Stimulated activated naive B cell treated with anti-CD40 and anti-IgM and Interleukin-4, amounts not matched to agents 10 μg/mL and 1 μg/mL and 100 μg/mL, for 72 hours (primary cell): ENCODE results near the gene FOXP1.

Experiments used
- ATAC-seq, 2 donors: fragments of 150-1000 bp; cut with Tn5 transposase; replicated peaks; 2 replicates each; pipeline ENCODE4 v1.10.0; 2021; ENCODE audit warnings: moderate library complexity in 1 of 2
- DNase-seq: peaks from one replicate; pipeline ENCODE4 v3.0.0; 2021
- H3K27ac Mint-ChIP-seq: one replicate; pipeline ENCODE4 v1.8.0; 2022; ENCODE audit warnings: mild to moderate bottlenecking, mixed read lengths
- H3K27me3 Mint-ChIP-seq, 2 donors: one replicate each; pipeline ENCODE4 v1.8.0; 2022; ENCODE audit warnings: mixed read lengths in 2 of 2
- H3K36me3 Mint-ChIP-seq, 2 donors: one replicate each; pipeline ENCODE4 v1.8.0; 2022; ENCODE audit warnings: mixed read lengths in 2 of 2, mild to moderate bottlenecking in 1 of 2
- H3K4me1 Mint-ChIP-seq, 2 donors: one replicate each; pipeline ENCODE4 v1.8.0; 2022; ENCODE audit warnings: mixed read lengths in 2 of 2, mild to moderate bottlenecking in 1 of 2
- H3K4me3 Mint-ChIP-seq, 2 donors: one replicate each; pipeline ENCODE4 v1.8.0; 2022; ENCODE audit warnings: mild to moderate bottlenecking in 2 of 2, mixed read lengths in 2 of 2, moderate library complexity in 1 of 2
- H3K9me3 Mint-ChIP-seq, 2 donors: one replicate each; pipeline ENCODE4 v1.8.0; 2022; ENCODE audit warnings: mixed read lengths in 2 of 2, mild to moderate bottlenecking in 1 of 2

The FOXP1 gene

GRCh38 chr3:71582612-71583565 is 639 bp downstream of the FOXP1 start:
- peaks cover 18 to 28% of the 10 kb centered on the region in 2 donors for H3K36me3 Mint-ChIP-seq
- H3K4me3 Mint-ChIP-seq: peak overlapping the region; percentile 90 to 97
- H3K4me1 Mint-ChIP-seq: peaks cover 22 to 64% of the 10 kb centered on the region in 2 donors
- DNase-seq (peak; percentile 66), ATAC-seq (peak; percentile 47 to 56)
- peak overlapping the region; percentile 98 for H3K27ac Mint-ChIP-seq
- no peaks in the 10 kb centered on the region for H3K27me3 Mint-ChIP-seq
- H3K9me3 Mint-ChIP-seq: no peaks in the 10 kb centered on the region

GRCh38 chr3:71582036-71582611 is 1.4 kb downstream of the FOXP1 start:
- peak overlapping the region; percentile 98 for H3K27ac Mint-ChIP-seq
- ATAC-seq (peak; percentile 36 to 47), DNase-seq (peak; percentile 69)
- H3K4me3 Mint-ChIP-seq: peak overlapping the region; percentile 90 to 97
- peaks cover 24 to 64% of the 10 kb centered on the region in 2 donors for H3K4me1 Mint-ChIP-seq
- no peaks in the 10 kb centered on the region for H3K27me3 Mint-ChIP-seq
- H3K36me3 Mint-ChIP-seq: peaks cover 22 to 28% of the 10 kb centered on the region in 2 donors
- H3K9me3 Mint-ChIP-seq: no peaks in the 10 kb centered on the region

GRCh38 chr3:71581457-71582035 is 2.0 kb downstream of the FOXP1 start:
- Mint-ChIP-seq H3K4me1 (peaks cover 23 to 64% of the 10 kb centered on the region in 2 donors), H3K27me3 (no peaks in the 10 kb centered on the region), H3K36me3 (peaks cover 22 to 28% of the 10 kb centered on the region in 2 donors), H3K9me3 (no peaks in the 10 kb centered on the region), H3K4me3 (peak overlapping the region; percentile 90 to 97), H3K27ac (peak overlapping the region; percentile 98)
- ATAC-seq (peak; percentile 5), DNase-seq (peak; percentile 33)

- H3K9me3 Mint-ChIP-seq: no peaks in the 10 kb centered on the region
- DNase-seq (no peak), ATAC-seq (no peak)
- H3K36me3 Mint-ChIP-seq: peaks cover 22 to 28% of the 10 kb centered on the region in 2 donors
- peak overlapping the region; percentile 90 to 97 for H3K4me3 Mint-ChIP-seq
- H3K27ac Mint-ChIP-seq: peak overlapping the region; percentile 98
- no peaks in the 10 kb centered on the region for H3K27me3 Mint-ChIP-seq
- H3K4me1 Mint-ChIP-seq: peaks cover 23 to 60% of the 10 kb centered on the region in 2 donors
Observed at GRCh38 chr3:71580636-71581456, 2.7 kb downstream of the FOXP1 start.

GRCh38 chr3:71579935-71580406 is 3.6 kb downstream of the FOXP1 start:
- DNase-seq: no peak
- Mint-ChIP-seq H3K27ac (peak overlapping the region; percentile 98), H3K4me3 (peak overlapping the region; percentile 90 to 97), H3K36me3 (peaks cover 29 to 36% of the 10 kb centered on the region in 2 donors), H3K27me3 (no peaks in the 10 kb centered on the region), H3K9me3 (no peaks in the 10 kb centered on the region), H3K4me1 (peaks cover 25 to 60% of the 10 kb centered on the region in 2 donors)
- no peak for ATAC-seq

GRCh38 chr3:71579326-71579934 is 4.1 kb downstream of the FOXP1 start:
- ATAC-seq: no peak
- Mint-ChIP-seq H3K4me1 (peaks cover 23 to 57% of the 10 kb centered on the region in 2 donors), H3K27ac (peak overlapping the region; percentile 98), H3K9me3 (no peaks in the 10 kb centered on the region), H3K36me3 (peaks cover 29 to 38% of the 10 kb centered on the region in 2 donors), H3K27me3 (no peaks in the 10 kb centered on the region), H3K4me3 (peak overlapping the region; percentile 90 to 97)
- no peak for DNase-seq

GRCh38 chr3:71578054-71578751 is 5.3 kb downstream of the FOXP1 start:
- H3K9me3 Mint-ChIP-seq: no peaks in the 10 kb centered on the region

GRCh38 chr3:71577011-71577410 is 6.5 kb downstream of the FOXP1 start:
- peaks cover 18 to 21% of the 10 kb centered on the region in 2 donors for H3K36me3 Mint-ChIP-seq
- peaks cover 19 to 46% of the 10 kb centered on the region in 2 donors for H3K4me1 Mint-ChIP-seq
- no peaks in the 10 kb centered on the region for H3K27me3 Mint-ChIP-seq
- ATAC-seq: no peak
- DNase-seq: no peak
- H3K4me3 Mint-ChIP-seq: peak overlapping the region; percentile 80 to 84
- H3K9me3 Mint-ChIP-seq: no peaks in the 10 kb centered on the region
- H3K27ac Mint-ChIP-seq: peak overlapping the region; percentile 88

More at GRCh38 chr3:71578054-71578751, 5.3 kb downstream of the FOXP1 start:
- Mint-ChIP-seq H3K27me3 (no peaks in the 10 kb centered on the region), H3K4me1 (peaks cover 20 to 52% of the 10 kb centered on the region in 2 donors), H3K27ac (peak overlapping the region; percentile 88), H3K36me3 (peaks cover 26 to 30% of the 10 kb centered on the region in 2 donors), H3K4me3 (peak overlapping the region; percentile 80 to 84)
- ATAC-seq (no peak), DNase-seq (no peak)

GRCh38 chr3:71575433-71575832 is 8.1 kb downstream of the FOXP1 start:
- no peaks in the 10 kb centered on the region for H3K27me3 Mint-ChIP-seq
- H3K9me3 Mint-ChIP-seq: no peaks in the 10 kb centered on the region
- H3K4me1 Mint-ChIP-seq: peaks cover 17 to 45% of the 10 kb centered on the region in 2 donors
- peak overlapping the region; percentile 77 for H3K27ac Mint-ChIP-seq
- peaks cover 17 to 18% of the 10 kb centered on the region in 2 donors for H3K36me3 Mint-ChIP-seq
- DNase-seq (no peak), ATAC-seq (no peak)
- peak overlapping the region; percentile 0 to 46 for H3K4me3 Mint-ChIP-seq

GRCh38 chr3:71573181-71573580 is 10.3 kb downstream of the FOXP1 start:
- ATAC-seq (no peak), DNase-seq (no peak)
- Mint-ChIP-seq H3K4me1 (peaks cover 25 to 52% of the 10 kb centered on the region in 2 donors), H3K27ac (no peak overlapping the region), H3K36me3 (peaks cover 24 to 28% of the 10 kb centered on the region in 2 donors), H3K4me3 (no peak overlapping the region), H3K9me3 (no peaks in the 10 kb centered on the region), H3K27me3 (no peaks in the 10 kb centered on the region)

GRCh38 chr3:71570546-71570945 is 13.0 kb downstream of the FOXP1 start:
- H3K27me3 Mint-ChIP-seq: no peaks in the 10 kb centered on the region
- no peaks in the 10 kb centered on the region for H3K9me3 Mint-ChIP-seq
- no peak overlapping the region for H3K27ac Mint-ChIP-seq
- ATAC-seq: no peak
- no peak overlapping the region for H3K4me3 Mint-ChIP-seq
- peaks cover 32 to 53% of the 10 kb centered on the region in 2 donors for H3K4me1 Mint-ChIP-seq
- peaks cover 34 to 42% of the 10 kb centered on the region in 2 donors for H3K36me3 Mint-ChIP-seq
- DNase-seq: no peak

GRCh38 chr3:71568207-71568606 is 15.3 kb downstream of the FOXP1 start:
- DNase-seq (no peak), ATAC-seq (peak; percentile 47 to 51)
- Mint-ChIP-seq H3K4me1 (peaks cover 44 to 68% of the 10 kb centered on the region in 2 donors), H3K27me3 (no peaks in the 10 kb centered on the region), H3K27ac (no peak overlapping the region), H3K4me3 (no peak overlapping the region), H3K36me3 (peaks cover 30 to 49% of the 10 kb centered on the region in 2 donors), H3K9me3 (no peaks in the 10 kb centered on the region)

- H3K4me1 Mint-ChIP-seq: peaks cover 50 to 76% of the 10 kb centered on the region in 2 donors
- H3K4me3 Mint-ChIP-seq: no peak overlapping the region
- H3K27me3 Mint-ChIP-seq: no peaks in the 10 kb centered on the region
- no peak for ATAC-seq
- H3K27ac Mint-ChIP-seq: no peak overlapping the region
- no peaks in the 10 kb centered on the region for H3K9me3 Mint-ChIP-seq
- no peak for DNase-seq
- peaks cover 33 to 54% of the 10 kb centered on the region in 2 donors for H3K36me3 Mint-ChIP-seq
Observed at GRCh38 chr3:71566776-71567175, 16.8 kb downstream of the FOXP1 start.
